Right lobe of liver (tissue), 4 donors: ENCODE measurements around the gene SLC9A5.

ENCODE experiments used
- CTCF ChIP-seq, 4 donors: fragments of 200-600 bp in 3 of 4; fragments of 450-650 bp in 1 of 4; IDR thresholded peaks; one replicate each; pipeline versions ENCODE4 v1.5.1 to v1.8.0; 2016 to 2022; ENCODE audit warnings: antibody characterized with exemption in 4 of 4, mild to moderate bottlenecking in 2 of 4
- POLR2A ChIP-seq: fragments of 450-650 bp; IDR thresholded peaks from one replicate; pipeline ENCODE4 v1.6.1; 2017; ENCODE audit warnings: antibody characterized with exemption, mild to moderate bottlenecking
- donor health status: DM: no; HTN: no; CAD: no.
- donor health status: DM: no; HTN: no; CAD: no.
- donor health status: DM: no; HTN: yes; CAD: no.

GRCh38 chr16:67278773-67279295, 30.1 kb downstream of the SLC9A5 start:
- TF ChIP-seq CTCF (IDR thresholded peaks at IDR 0.05) (no peak), POLR2A (no peak)
